ENCODE results near the gene SLC13A4.

The SLC13A4 gene

GRCh38 chr7:135718794-135719437 is 9.1 kb downstream of the SLC13A4 start:
- no peak overlapping the region for H2AFZ ChIP-seq (ENCODE audit: low read depth, low read length)
- no peaks in the 10 kb centered on the region for H3K4me1 ChIP-seq (ENCODE audit: insufficient read depth, low read length)
- H3K36me3 ChIP-seq (ENCODE audit: insufficient read depth, low read length): no peaks in the 10 kb centered on the region
- H3K4me3 ChIP-seq (ENCODE audit: low read depth in 1 of 2, low read length in 2 of 2): no peak overlapping the region
- no peaks in the 10 kb centered on the region for H3K79me2 ChIP-seq (ENCODE audit: insufficient read depth, low read length)
- H3K4me2 ChIP-seq (ENCODE audit: insufficient read depth, low read length): no peak overlapping the region
- H4K20me1 ChIP-seq (ENCODE audit: insufficient read depth, low read length): no peaks in the 10 kb centered on the region
- H3K9ac ChIP-seq (ENCODE audit: low read depth, low read length): no peak overlapping the region
- no peak for TF ChIP-seq EZH2 (IDR thresholded peaks at IDR 0.05; ENCODE audit: borderline replicate concordance, low read depth, low read length, severe bottlenecking)
- no peak for TF ChIP-seq CTCF (IDR thresholded peaks at IDR 0.05; ENCODE audit: borderline replicate concordance, extremely low read depth, low read length, poor library complexity, severe bottlenecking)
- H3K27me3 ChIP-seq (ENCODE audit: insufficient read depth, low read length, poor library complexity): no peaks in the 10 kb centered on the region
- H3K9me3 ChIP-seq (ENCODE audit: insufficient read depth, low read length, severe bottlenecking): no peaks in the 10 kb centered on the region
- DNase-seq (no peak), ATAC-seq (ENCODE audit: insufficient read depth, low read depth) (no peak)
- no peak overlapping the region for H3K27ac ChIP-seq (ENCODE audit: low read length)

GRCh38 chr7:135718219-135718618 is 9.8 kb downstream of the SLC13A4 start:
- Histone ChIP-seq H3K9ac (ENCODE audit: low read depth, low read length) (no peak overlapping the region), H3K4me3 (ENCODE audit: low read depth in 1 of 2, low read length in 2 of 2) (no peak overlapping the region), H3K4me2 (ENCODE audit: insufficient read depth, low read length) (no peak overlapping the region), H3K9me3 (ENCODE audit: insufficient read depth, low read length, severe bottlenecking) (no peaks in the 10 kb centered on the region), H3K4me1 (ENCODE audit: insufficient read depth, low read length) (no peaks in the 10 kb centered on the region), H2AFZ (ENCODE audit: low read depth, low read length) (no peak overlapping the region), H3K36me3 (ENCODE audit: insufficient read depth, low read length) (no peaks in the 10 kb centered on the region), H3K79me2 (ENCODE audit: insufficient read depth, low read length) (no peaks in the 10 kb centered on the region), H3K27ac (ENCODE audit: low read length) (no peak overlapping the region), H4K20me1 (ENCODE audit: insufficient read depth, low read length) (no peaks in the 10 kb centered on the region), H3K27me3 (ENCODE audit: insufficient read depth, low read length, poor library complexity) (no peaks in the 10 kb centered on the region)
- ATAC-seq (ENCODE audit: insufficient read depth, low read depth): no peak
- no peak for DNase-seq
- TF ChIP-seq EZH2 (IDR thresholded peaks at IDR 0.05; ENCODE audit: borderline replicate concordance, low read depth, low read length, severe bottlenecking) (no peak), CTCF (IDR thresholded peaks at IDR 0.05; ENCODE audit: borderline replicate concordance, extremely low read depth, low read length, poor library complexity, severe bottlenecking) (no peak)

DNA sequence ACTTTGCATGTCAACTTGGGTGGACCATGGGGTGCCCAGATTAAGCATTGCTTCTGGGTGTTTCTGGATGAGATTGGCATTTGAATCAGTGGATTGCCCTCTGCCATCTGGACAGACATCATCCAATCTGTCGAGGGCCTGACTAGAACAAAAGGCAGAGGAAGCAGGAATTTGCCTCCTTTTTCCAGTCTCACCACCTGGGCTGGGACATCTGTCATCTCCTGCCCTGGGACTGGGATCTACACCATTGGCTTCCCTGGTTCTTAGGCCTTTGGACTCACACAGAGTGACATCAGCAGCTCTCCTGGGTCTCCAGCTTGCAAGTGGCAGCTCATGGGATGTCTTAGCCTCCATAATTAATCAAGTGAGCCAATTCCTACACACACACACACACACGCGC is 10.3 kb downstream of the SLC13A4 start:
- Histone ChIP-seq H2AFZ (ENCODE audit: low read depth, low read length) (no peak overlapping the region), H3K27ac (ENCODE audit: low read length) (no peak overlapping the region), H3K36me3 (ENCODE audit: insufficient read depth, low read length) (no peaks in the 10 kb centered on the region), H4K20me1 (ENCODE audit: insufficient read depth, low read length) (no peaks in the 10 kb centered on the region), H3K79me2 (ENCODE audit: insufficient read depth, low read length) (no peaks in the 10 kb centered on the region), H3K4me1 (ENCODE audit: insufficient read depth, low read length) (no peaks in the 10 kb centered on the region), H3K9ac (ENCODE audit: low read depth, low read length) (no peak overlapping the region), H3K4me3 (ENCODE audit: low read depth in 1 of 2, low read length in 2 of 2) (no peak overlapping the region), H3K27me3 (ENCODE audit: insufficient read depth, low read length, poor library complexity) (no peaks in the 10 kb centered on the region), H3K4me2 (ENCODE audit: insufficient read depth, low read length) (no peak overlapping the region), H3K9me3 (ENCODE audit: insufficient read depth, low read length, severe bottlenecking) (no peaks in the 10 kb centered on the region)
- ATAC-seq (ENCODE audit: insufficient read depth, low read depth) (no peak), DNase-seq (no peak)
- TF ChIP-seq EZH2 (IDR thresholded peaks at IDR 0.05; ENCODE audit: borderline replicate concordance, low read depth, low read length, severe bottlenecking) (no peak), CTCF (IDR thresholded peaks at IDR 0.05; ENCODE audit: borderline replicate concordance, extremely low read depth, low read length, poor library complexity, severe bottlenecking) (no peak)

Data from DND-41 (cell line).